PC-3 (cell line): ENCODE measurements around the gene DDX39A. TPM values are rescaled to one million over a fixed set of nuclear protein-coding genes. Genes with fewer than 3 reads are reported as not detected.
A peak's percentile ranks its signal among the peaks of the same experiment; 100 is the strongest.
"Not testable (repeated sequence)": the region's sequence is repeated elsewhere in the genome, so short reads cannot be mapped to it uniquely, and the experiment has no call there.

Source experiments
- ATAC-seq: fragments of 200-7000 bp; cut with Tn5 transposase; 2 replicates; pipeline ENCODE4 v1.9.1; 2020; ENCODE audit warnings: mild to moderate bottlenecking, moderate library complexity
- BruUV-seq: library from RNA; stranded (reverse); fragments of 400-500 nt; replicated peaks from 2 replicates; lab custom pipeline; 2021; lab: Mats Ljungman, UMichigan
- CTCF ChIA-PET: fragments of 300-600 bp; sonication (Branson Sonifier 250); formaldehyde crosslinking; loops from one replicate; lab custom pipeline; 2022; ENCODE audit warnings: antibody characterized with exemption; lab: Charles Lee
- POLR2A ChIA-PET: fragments of 300-600 bp; sonication (Branson Sonifier 250); formaldehyde crosslinking; loops from one replicate; lab custom pipeline; 2022; ENCODE audit warnings: antibody characterized with exemption; ENCODE audit not compliant: unreplicated experiment; lab: Charles Lee
- DNase-seq: peaks from one replicate; pipeline ENCODE4 v3.0.0-alpha.2; 2015
- H2AFZ ChIP-seq: fragments of 300-600 bp; sonication (generic); 2 replicates; pipeline ENCODE4 v1.6.0; 2016; ENCODE audit warnings: antibody characterized with exemption, low read length
- H3F3A ChIP-seq: fragments of 300-600 bp; sonication (generic); one replicate; pipeline ENCODE4 v1.6.0; 2017; ENCODE audit warnings: antibody characterized with exemption, low read length, control low read depth, mild to moderate bottlenecking; ENCODE audit not compliant: unreplicated experiment
- H3K27ac ChIP-seq: fragments of 300-600 bp; sonication (generic); 2 replicates; pipeline ENCODE4 v1.5.1; 2016; ENCODE audit warnings: mild to moderate bottlenecking, low read length
- H3K27me3 ChIP-seq: fragments of 300-600 bp; sonication (generic); 2 replicates; pipeline ENCODE4 v1.6.1; 2016; ENCODE audit warnings: low read length, mixed read lengths
- H3K36me3 ChIP-seq: fragments of 300-600 bp; sonication (generic); 2 replicates; pipeline ENCODE4 v1.6.1; 2016; ENCODE audit warnings: low read depth, mixed run types, low read length, mixed read lengths
- H3K4me1 ChIP-seq: fragments of 300-600 bp; sonication (generic); 2 replicates; pipeline ENCODE4 v1.5.1; 2016; ENCODE audit warnings: low read length; ENCODE audit not compliant: insufficient read depth
- H3K4me2 ChIP-seq: fragments of 300-600 bp; sonication (generic); 2 replicates; pipeline ENCODE4 v1.6.0; 2016; ENCODE audit warnings: low read length
- H3K4me3 ChIP-seq: fragments of 300-600 bp; sonication (generic); 2 replicates; pipeline ENCODE4 v1.5.1; 2016; ENCODE audit warnings: mild to moderate bottlenecking, low read length, mixed read lengths
- H3K79me2 ChIP-seq: fragments of 300-600 bp; sonication (generic); 2 replicates; pipeline ENCODE4 v1.6.1; 2017; ENCODE audit warnings: low read length, mixed read lengths
- H3K9ac ChIP-seq: fragments of 300-600 bp; sonication (generic); 2 replicates; pipeline ENCODE4 v1.6.0; 2016; ENCODE audit warnings: mild to moderate bottlenecking, low read length
- H3K9me2 ChIP-seq: fragments of 300-600 bp; sonication (generic); replicated peaks from 2 replicates; pipeline ENCODE4 v1.6.1; 2016; ENCODE audit warnings: mixed run types, low read length, mixed read lengths
- H3K9me3 ChIP-seq: fragments of 300-600 bp; sonication (generic); 2 replicates; pipeline ENCODE4 v1.6.1; 2016; ENCODE audit warnings: low read length, mixed read lengths
- H4K20me1 ChIP-seq: fragments of 300-600 bp; sonication (generic); 2 replicates; pipeline ENCODE4 v1.6.1; 2016; ENCODE audit warnings: low read length, mixed read lengths
- EZH2 ChIP-seq: fragments of 300-600 bp; sonication (generic); IDR thresholded peaks from one replicate; pipeline ENCODE4 v1.6.1; 2017; ENCODE audit warnings: antibody characterized with exemption, mild to moderate bottlenecking, low read length; ENCODE audit not compliant: unreplicated experiment
- EZH2phosphoT487 ChIP-seq: fragments of 300-600 bp; sonication (generic); IDR thresholded peaks from 2 replicates; pipeline ENCODE4 v1.6.1; 2018; ENCODE audit warnings: mild to moderate bottlenecking, antibody characterized with exemption, low read length, borderline replicate concordance
- intact Hi-C: fragments of 100-400 bp; cut with micrococcal nuclease; formaldehyde crosslinking; loops from 2 replicates; pipeline ENCODE4 v1.9.0; 2023
- total RNA-seq: library from RNA; depleted of rRNA; stranded (reverse); fragments of >200 nt; gene quantifications from 2 replicates; pipeline ENCODE4 v1.2.3, GENCODE V29; 2014
- TF ChIP-seq, protein P1 (sequence below): fragments of 300-600 bp; sonication (generic); conservative IDR thresholded peaks from 2 replicates; pipeline ENCODE4 v1.5.1; 2017; ENCODE audit warnings: antibody characterized with exemption, low read depth, mild to moderate bottlenecking, low read length

DDX39A gene
- total RNA-seq, 1 experiment from 2014 or later = 311 TPM

DNA sequence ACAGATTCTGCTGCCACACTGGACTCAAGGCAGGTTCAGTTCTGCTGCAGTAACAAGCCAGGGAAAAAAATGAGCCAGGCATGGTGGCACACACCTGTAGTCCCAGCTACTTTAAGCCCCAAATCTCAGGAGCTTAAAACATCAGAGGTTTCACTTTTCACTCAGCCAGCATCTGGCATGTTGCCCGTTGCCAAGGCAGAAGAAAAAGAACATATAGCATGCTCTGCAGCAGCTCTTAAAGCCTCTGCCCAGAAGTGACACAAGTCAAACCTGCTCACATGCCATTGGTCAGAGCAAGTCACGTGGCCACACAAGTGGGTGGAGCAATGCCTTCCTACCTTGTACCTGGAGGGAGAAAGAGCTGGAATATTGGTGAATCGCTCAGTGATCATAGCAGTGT, 52.6 kb downstream of the DDX39A start:
- Histone ChIP-seq H3F3A (no peaks in the 10 kb centered on the region), H3K27ac (no peak overlapping the region), H3K79me2 (no peaks in the 10 kb centered on the region), H2AFZ (peak overlapping the region; percentile 21; the same call in 1 of the 2 replicates), H3K4me2 (peak overlapping the region; percentile 69), H3K9me2 (no peaks in the 10 kb centered on the region), H3K27me3 (no peaks in the 10 kb centered on the region), H4K20me1 (no peaks in the 10 kb centered on the region), H3K4me3 (peak overlapping the region; percentile 37; the same call in 1 of the 2 replicates), H3K36me3 (no peaks in the 10 kb centered on the region), H3K4me1 (peaks cover 8% of the 10 kb centered on the region), H3K9me3 (no peaks in the 10 kb centered on the region), H3K9ac (no peak overlapping the region)
- ChIA-PET CTCF (interaction anchor here (0.6 to 1.0 kb wide), 2 partner anchors 230 to 656 kb away, joined by 3 to 4 read pairs; partner anchors contain the start of gene ASF1B), POLR2A (no interaction called here)
- TF ChIP-seq EZH2phosphoT487 (no peak), EZH2 (no peak)
- TF ChIP-seq, protein P1, sequence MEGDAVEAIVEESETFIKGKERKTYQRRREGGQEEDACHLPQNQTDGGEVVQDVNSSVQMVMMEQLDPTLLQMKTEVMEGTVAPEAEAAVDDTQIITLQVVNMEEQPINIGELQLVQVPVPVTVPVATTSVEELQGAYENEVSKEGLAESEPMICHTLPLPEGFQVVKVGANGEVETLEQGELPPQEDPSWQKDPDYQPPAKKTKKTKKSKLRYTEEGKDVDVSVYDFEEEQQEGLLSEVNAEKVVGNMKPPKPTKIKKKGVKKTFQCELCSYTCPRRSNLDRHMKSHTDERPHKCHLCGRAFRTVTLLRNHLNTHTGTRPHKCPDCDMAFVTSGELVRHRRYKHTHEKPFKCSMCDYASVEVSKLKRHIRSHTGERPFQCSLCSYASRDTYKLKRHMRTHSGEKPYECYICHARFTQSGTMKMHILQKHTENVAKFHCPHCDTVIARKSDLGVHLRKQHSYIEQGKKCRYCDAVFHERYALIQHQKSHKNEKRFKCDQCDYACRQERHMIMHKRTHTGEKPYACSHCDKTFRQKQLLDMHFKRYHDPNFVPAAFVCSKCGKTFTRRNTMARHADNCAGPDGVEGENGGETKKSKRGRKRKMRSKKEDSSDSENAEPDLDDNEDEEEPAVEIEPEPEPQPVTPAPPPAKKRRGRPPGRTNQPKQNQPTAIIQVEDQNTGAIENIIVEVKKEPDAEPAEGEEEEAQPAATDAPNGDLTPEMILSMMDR = no peak
- intact Hi-C loops = loop anchor here (5.0 kb wide), 1 partner anchor 36 kb away; no protein-coding TSS in a partner anchor
- DNase-seq (peak; percentile 98), ATAC-seq (peak; percentile 85)
- no TSS peak for BruUV-seq

DNA sequence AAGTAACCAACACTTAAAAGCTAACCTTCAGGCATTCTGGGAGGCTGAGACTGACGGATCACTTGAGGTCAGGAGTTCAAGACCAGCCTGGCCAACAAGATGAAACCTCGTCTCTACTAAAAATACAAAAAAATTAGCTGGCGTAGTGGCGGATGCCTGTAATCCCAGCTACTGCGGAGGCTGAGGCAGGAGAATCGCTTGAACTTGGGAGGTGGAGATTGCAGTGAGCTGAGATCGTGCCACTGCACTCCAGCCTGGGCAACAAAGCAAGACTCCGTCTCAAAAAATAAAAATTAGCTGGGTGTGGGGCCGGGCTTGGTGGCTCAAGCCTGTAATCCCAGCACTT, 55.1 kb downstream of the DDX39A start:
- H3K4me3 ChIP-seq, POLR2A ChIA-PET: not testable (repeated sequence)

DNA sequence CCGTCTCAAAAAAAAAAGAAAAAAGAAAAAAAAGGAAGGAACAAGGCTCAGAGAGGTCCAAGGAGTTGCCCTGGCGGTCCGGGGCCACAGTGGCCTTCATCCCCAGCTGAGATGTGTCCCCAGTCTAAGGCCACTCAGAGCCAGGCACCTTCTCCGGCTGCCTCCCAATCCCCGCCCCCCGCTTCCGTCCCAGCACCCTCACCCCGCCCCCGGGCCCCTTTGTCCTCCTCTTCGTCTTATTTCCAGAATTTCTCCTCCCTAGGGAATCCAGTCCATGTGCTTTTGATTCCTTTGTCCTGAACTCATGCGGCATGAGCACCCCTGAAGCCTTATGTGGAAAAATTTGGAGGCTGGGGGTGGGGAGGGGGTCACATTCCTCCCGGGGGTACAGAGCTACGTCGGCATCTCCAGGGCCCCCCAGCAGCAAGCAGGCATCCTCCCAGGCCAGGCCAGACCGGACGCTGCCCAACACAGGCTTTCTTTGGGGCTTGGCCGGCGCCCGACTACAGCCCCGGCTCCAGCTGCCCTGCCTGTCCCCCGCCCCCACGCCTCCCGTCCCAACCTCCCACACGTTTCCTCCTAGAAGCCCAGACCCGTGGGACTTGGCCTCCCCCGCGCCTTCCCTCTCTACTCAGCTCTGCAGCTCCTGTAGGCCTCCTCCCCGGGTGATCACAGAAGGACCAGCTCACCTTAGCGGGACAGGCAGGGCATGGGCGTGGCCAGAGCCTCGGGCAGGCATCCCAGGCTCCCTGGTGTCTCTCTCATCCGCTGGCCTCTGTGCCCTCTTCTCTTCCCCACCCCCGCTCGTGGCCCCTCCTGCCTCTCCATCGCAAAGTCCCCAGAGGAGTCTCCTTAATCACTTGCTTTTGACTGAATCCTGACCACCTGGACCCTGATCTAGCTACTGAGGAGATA, 55.7 kb downstream of the DDX39A start:
- Histone ChIP-seq H3K36me3 (no peaks in the 10 kb centered on the region), H3K9me2 (no peaks in the 10 kb centered on the region), H2AFZ (peak overlapping the region; percentile 56), H3K4me2 (peak overlapping the region; percentile 66), H3K27me3 (no peaks in the 10 kb centered on the region), H3K79me2 (no peaks in the 10 kb centered on the region), H3K4me3 (peak overlapping the region; percentile 51; the same call in 1 of the 2 replicates), H3K9me3 (no peaks in the 10 kb centered on the region), H3K27ac (peak overlapping the region; percentile 15; the same call in 1 of the 2 replicates), H3F3A (no peaks in the 10 kb centered on the region), H4K20me1 (no peaks in the 10 kb centered on the region), H3K4me1 (peaks cover 8% of the 10 kb centered on the region), H3K9ac (peak overlapping the region; percentile 30)
- CTCF ChIA-PET = interaction anchor here (1.0 kb wide), 2 partner anchors 39 to 43 kb away, joined by 3 to 9 read pairs; no protein-coding TSS in a partner anchor
- no TSS peak for BruUV-seq
- POLR2A ChIA-PET = no interaction called here
- TF ChIP-seq EZH2phosphoT487 (no peak), EZH2 (no peak)
- TF ChIP-seq, protein P1 = no peak
- ATAC-seq (peak; percentile 79), DNase-seq (peak; percentile 69)
- intact Hi-C loops = no loop called here

More for the DNA sequence above, 55.1 kb downstream of the DDX39A start:
- ATAC-seq, H3K9me2 ChIP-seq, H3K79me2 ChIP-seq, BruUV-seq, H3K9ac ChIP-seq, H4K20me1 ChIP-seq, H3K4me1 ChIP-seq, DNase-seq, H3F3A ChIP-seq, intact Hi-C loops, H3K9me3 ChIP-seq, H3K27me3 ChIP-seq, H3K36me3 ChIP-seq, H3K27ac ChIP-seq: not testable (repeated sequence)
- peak overlapping the region; percentile 56 for H2AFZ ChIP-seq
- CTCF ChIA-PET = interaction anchor here (1.0 kb wide), 2 partner anchors 38 to 42 kb away, joined by 3 to 9 read pairs; no protein-coding TSS in a partner anchor
- H3K4me2 ChIP-seq = peak overlapping the region; percentile 66; the same call in 1 of the 2 replicates
